ENCODE results near the gene TMEM200C.

Gene TMEM200C

DNA sequence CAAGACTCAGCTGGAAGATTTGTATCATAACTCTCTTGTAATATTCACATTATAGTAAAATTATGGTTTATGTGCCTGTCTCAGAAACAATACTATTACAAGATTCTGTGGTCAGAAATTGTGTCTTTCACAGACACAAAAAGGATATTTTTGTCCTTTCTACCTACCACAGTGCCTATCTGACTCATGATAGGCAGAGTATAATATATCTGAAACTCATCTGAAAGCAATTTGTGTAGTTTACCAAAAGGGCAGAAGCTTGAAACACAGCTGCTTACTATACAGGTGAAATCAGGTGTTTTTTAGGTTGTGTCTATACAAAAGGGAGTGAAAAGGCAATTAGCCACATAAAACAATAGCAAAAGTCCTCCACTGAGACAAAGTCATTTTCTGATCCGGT is 10.9 kb downstream of the TMEM200C start:
- no peak overlapping the region for H2AFZ ChIP-seq (ENCODE audit: low read length)
- H3K4me1 ChIP-seq (ENCODE audit: low read length), result no peaks in the 10 kb centered on the region; the same call in 1 of the 2 replicates
- peaks cover 16% of the 10 kb centered on the region for H3K27me3 ChIP-seq (replicated peaks; ENCODE audit: insufficient read depth, low read length)
- TF ChIP-seq EZH2phosphoT487 (IDR thresholded peaks at IDR 0.05; ENCODE audit: low read length) (no peak), EZH2 (optimal IDR thresholded peaks at IDR 0.05; ENCODE audit: low read depth, low read length) (no peak)
- TF ChIP-seq, protein P1, sequence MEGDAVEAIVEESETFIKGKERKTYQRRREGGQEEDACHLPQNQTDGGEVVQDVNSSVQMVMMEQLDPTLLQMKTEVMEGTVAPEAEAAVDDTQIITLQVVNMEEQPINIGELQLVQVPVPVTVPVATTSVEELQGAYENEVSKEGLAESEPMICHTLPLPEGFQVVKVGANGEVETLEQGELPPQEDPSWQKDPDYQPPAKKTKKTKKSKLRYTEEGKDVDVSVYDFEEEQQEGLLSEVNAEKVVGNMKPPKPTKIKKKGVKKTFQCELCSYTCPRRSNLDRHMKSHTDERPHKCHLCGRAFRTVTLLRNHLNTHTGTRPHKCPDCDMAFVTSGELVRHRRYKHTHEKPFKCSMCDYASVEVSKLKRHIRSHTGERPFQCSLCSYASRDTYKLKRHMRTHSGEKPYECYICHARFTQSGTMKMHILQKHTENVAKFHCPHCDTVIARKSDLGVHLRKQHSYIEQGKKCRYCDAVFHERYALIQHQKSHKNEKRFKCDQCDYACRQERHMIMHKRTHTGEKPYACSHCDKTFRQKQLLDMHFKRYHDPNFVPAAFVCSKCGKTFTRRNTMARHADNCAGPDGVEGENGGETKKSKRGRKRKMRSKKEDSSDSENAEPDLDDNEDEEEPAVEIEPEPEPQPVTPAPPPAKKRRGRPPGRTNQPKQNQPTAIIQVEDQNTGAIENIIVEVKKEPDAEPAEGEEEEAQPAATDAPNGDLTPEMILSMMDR (IDR thresholded peaks at IDR 0.05; ENCODE audit: low read length), result no peak
- H3K9me3 ChIP-seq (replicated peaks; ENCODE audit: insufficient read depth, low read length), result no peaks in the 10 kb centered on the region
- no peaks in the 10 kb centered on the region for H4K20me1 ChIP-seq (ENCODE audit: insufficient read depth, low read length)
- H3F3A ChIP-seq (ENCODE audit: insufficient read depth, low read length), result no peaks in the 10 kb centered on the region; the same call in 1 of the 2 replicates
- no peaks in the 10 kb centered on the region for H3K36me3 ChIP-seq (replicated peaks; ENCODE audit: insufficient read depth, low read length)
- peak; percentile 75 for DNase-seq
- H3K27ac ChIP-seq (ENCODE audit: low read length), result no peak overlapping the region
- no peaks in the 10 kb centered on the region for H3K79me2 ChIP-seq (ENCODE audit: low read length)
- H3K9ac ChIP-seq (ENCODE audit: low read length), result no peak overlapping the region
- no peak overlapping the region for H3K4me2 ChIP-seq (ENCODE audit: low read depth, low read length)
- H3K4me3 ChIP-seq (ENCODE audit: low read length), result no peak overlapping the region
- H3K9me2 ChIP-seq (replicated peaks; ENCODE audit: insufficient read depth, low read length), result no peaks in the 10 kb centered on the region

DNA sequence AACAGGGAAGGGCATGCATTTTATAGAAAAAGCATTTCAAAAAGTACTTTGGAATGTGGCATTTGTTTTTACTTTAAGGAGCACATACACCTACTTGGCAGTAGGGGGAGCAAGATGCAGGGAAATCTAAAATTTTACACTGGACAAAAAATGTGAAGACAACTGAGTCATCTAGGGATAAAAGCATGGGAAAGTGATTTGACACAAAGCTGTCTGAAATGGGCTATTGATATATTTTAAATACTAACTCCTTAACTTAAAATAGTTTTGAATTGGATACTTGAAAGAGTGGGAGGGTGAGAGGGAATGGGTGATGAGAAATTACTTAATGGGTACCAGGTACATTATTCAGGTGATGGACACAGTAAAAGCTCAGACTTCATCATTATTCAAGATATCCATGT is 15.8 kb downstream of the TMEM200C start:
- no peaks in the 10 kb centered on the region for H4K20me1 ChIP-seq (ENCODE audit: insufficient read depth, low read length)
- no peaks in the 10 kb centered on the region for H3K79me2 ChIP-seq (ENCODE audit: low read length)
- TF ChIP-seq, protein P1 (IDR thresholded peaks at IDR 0.05; ENCODE audit: low read length), result peak; percentile 79
- TF ChIP-seq EZH2 (optimal IDR thresholded peaks at IDR 0.05; ENCODE audit: low read depth, low read length), result no peak
- DNase-seq, result no peak
- H3K27me3 ChIP-seq (replicated peaks; ENCODE audit: insufficient read depth, low read length), result no peaks in the 10 kb centered on the region; the same call in 1 of the 2 replicates
- no peak overlapping the region for H3K4me3 ChIP-seq (ENCODE audit: low read length)
- H3K4me2 ChIP-seq (ENCODE audit: low read depth, low read length), result no peak overlapping the region
- H3F3A ChIP-seq (ENCODE audit: insufficient read depth, low read length), result no peaks in the 10 kb centered on the region; the same call in 1 of the 2 replicates
- no peaks in the 10 kb centered on the region for H3K9me3 ChIP-seq (replicated peaks; ENCODE audit: insufficient read depth, low read length)
- no peak overlapping the region for H3K9ac ChIP-seq (ENCODE audit: low read length)
- no peaks in the 10 kb centered on the region; the same call in 1 of the 2 replicates for H3K4me1 ChIP-seq (ENCODE audit: low read length)
- no peaks in the 10 kb centered on the region for H3K9me2 ChIP-seq (replicated peaks; ENCODE audit: insufficient read depth, low read length)
- no peak overlapping the region for H3K27ac ChIP-seq (ENCODE audit: low read length)
- no peak overlapping the region for H2AFZ ChIP-seq (ENCODE audit: low read length)
- no peaks in the 10 kb centered on the region for H3K36me3 ChIP-seq (replicated peaks; ENCODE audit: insufficient read depth, low read length)

DNA sequence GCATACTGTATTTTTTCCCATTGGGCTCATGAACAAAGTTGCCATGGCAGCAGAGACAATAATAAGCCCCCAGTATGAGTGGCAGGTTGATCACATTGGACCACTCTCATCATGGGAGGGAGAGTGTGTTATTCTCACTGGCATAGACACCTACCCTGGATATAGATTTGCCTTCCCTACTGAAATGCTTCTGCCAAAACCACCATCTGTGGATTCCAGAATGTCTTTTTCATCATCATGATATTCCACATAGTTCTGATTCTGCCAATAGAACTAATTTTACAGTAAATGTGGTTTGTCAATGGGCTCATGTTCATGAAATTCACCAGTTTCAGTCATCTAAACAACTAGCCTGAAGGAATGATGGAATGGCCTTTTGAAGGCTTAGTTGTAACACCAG is 18.4 kb downstream of the TMEM200C start:
- TF ChIP-seq, protein P1 (IDR thresholded peaks at IDR 0.05; ENCODE audit: low read length), result no peak
- TF ChIP-seq EZH2phosphoT487 (IDR thresholded peaks at IDR 0.05; ENCODE audit: low read length) (no peak), EZH2 (optimal IDR thresholded peaks at IDR 0.05; ENCODE audit: low read depth, low read length) (no peak)
- Histone ChIP-seq H3K9ac (ENCODE audit: low read length) (no peak overlapping the region), H3K4me3 (ENCODE audit: low read length) (no peak overlapping the region), H2AFZ (ENCODE audit: low read length) (no peak overlapping the region), H3K27me3 (replicated peaks; ENCODE audit: insufficient read depth, low read length) (no peaks in the 10 kb centered on the region), H3K36me3 (replicated peaks; ENCODE audit: insufficient read depth, low read length) (no peaks in the 10 kb centered on the region), H3K4me1 (ENCODE audit: low read length) (no peaks in the 10 kb centered on the region), H3K9me3 (replicated peaks; ENCODE audit: insufficient read depth, low read length) (no peaks in the 10 kb centered on the region), H3K9me2 (replicated peaks; ENCODE audit: insufficient read depth, low read length) (no peaks in the 10 kb centered on the region), H3K79me2 (ENCODE audit: low read length) (no peaks in the 10 kb centered on the region), H3K4me2 (ENCODE audit: low read depth, low read length) (no peak overlapping the region), H3K27ac (ENCODE audit: low read length) (no peak overlapping the region), H3F3A (ENCODE audit: insufficient read depth, low read length) (no peaks in the 10 kb centered on the region), H4K20me1 (ENCODE audit: insufficient read depth, low read length) (no peaks in the 10 kb centered on the region)
- no peak for DNase-seq
